H1 (cell line): ENCODE data around the gene IL18BP. TPM values are rescaled to one million over a fixed set of nuclear protein-coding genes. Genes with fewer than 3 reads are reported as not detected.

Experiments
- CTCF ChIA-PET: fragments of 300-600 bp; sonication (Branson Sonifier 250); formaldehyde crosslinking; loops from one replicate; lab custom pipeline; 2021; ENCODE audit not compliant: partially characterized antibody; lab: Charles Lee
- POLR2A ChIA-PET: fragments of 300-600 bp; sonication (Branson Sonifier 250); formaldehyde crosslinking; loops from one replicate; lab custom pipeline; 2021; ENCODE audit warnings: inconsistent platforms; ENCODE audit not compliant: partially characterized antibody; lab: Charles Lee
- DNase-seq, 2 experiments: peaks; one replicate each; pipeline versions ENCODE4 v3.0.0 to v3.0.0-alpha.2; 2010 to 2022; ENCODE audit warnings: low spot score in 2 of 2, low read depth in 1 of 2, mixed read lengths in 1 of 2
- FAIRE-seq: peaks from 2 replicates; lab custom pipeline; 2011; peaks lifted over from hg19 to GRCh38; lab: Jason Lieb, UNC
- H2AFZ ChIP-seq: 2 replicates; pipeline ENCODE4 v1.8.1; 2012; ENCODE audit warnings: low read length, inconsistent platforms
- H2AK5ac ChIP-seq: 2 replicates; pipeline ENCODE4 v1.6.1; 2013; ENCODE audit warnings: low read depth, low read length
- H2BK120ac ChIP-seq: replicated peaks from 2 replicates; pipeline ENCODE3; 2013; ENCODE audit warnings: low read depth, low read length, inconsistent platforms
- H2BK12ac ChIP-seq: 2 replicates; pipeline ENCODE4 v1.6.1; 2013; ENCODE audit warnings: low read depth, low read length
- H2BK15ac ChIP-seq: 2 replicates; pipeline ENCODE4 v1.6.1; 2013; ENCODE audit warnings: low read length
- H2BK20ac ChIP-seq: 2 replicates; pipeline ENCODE4 v1.6.1; 2013; ENCODE audit warnings: low read length
- H2BK5ac ChIP-seq: 2 replicates; pipeline ENCODE4 v1.6.1; 2013; ENCODE audit warnings: low read depth, low read length
- H3K14ac ChIP-seq: 2 replicates; pipeline ENCODE4 v1.6.1; 2013; ENCODE audit warnings: inconsistent platforms; ENCODE audit not compliant: insufficient read length
- H3K18ac ChIP-seq: 2 replicates; pipeline ENCODE4 v1.6.1; 2013; ENCODE audit warnings: low read length; ENCODE audit errors: extremely low read depth
- H3K23ac ChIP-seq: 2 replicates; pipeline ENCODE4 v1.6.1; 2013; ENCODE audit warnings: inconsistent platforms; ENCODE audit not compliant: insufficient read length
- H3K23me2 ChIP-seq: 2 replicates; pipeline ENCODE4 v1.6.1; 2013; ENCODE audit warnings: low read depth, low read length
- H3K27ac ChIP-seq: 2 replicates; pipeline ENCODE4 v1.6.1; 2011; ENCODE audit warnings: low read depth, low read length, inconsistent platforms
- H3K27me3 ChIP-seq, 4 experiments: replicated peaks in 1 of 4; 1 replicate in 1 of 4; 2 replicates in 3 of 4; pipeline versions ENCODE4 v1.6.1 to v1.8.1; 2011 to 2013; ENCODE audit warnings: low read length in 3 of 4, mild to moderate bottlenecking in 3 of 4, inconsistent platforms in 2 of 4, mixed read lengths in 2 of 4, moderate library complexity in 1 of 4; ENCODE audit not compliant: control insufficient read depth in 3 of 4, insufficient read depth in 3 of 4; ENCODE audit errors: extremely low read depth in 1 of 4
- H3K36me3 ChIP-seq, 4 experiments: 2 replicates each; pipeline versions ENCODE4 v1.6.1 to v1.8.1; 2011 to 2013; ENCODE audit warnings: mild to moderate bottlenecking in 4 of 4, low read length in 3 of 4, moderate library complexity in 2 of 4, control low read depth in 1 of 4, inconsistent platforms in 1 of 4; ENCODE audit not compliant: insufficient read depth in 4 of 4, control insufficient read depth in 2 of 4
- H3K4ac ChIP-seq: replicated peaks from 2 replicates; pipeline ENCODE3; 2013; ENCODE audit warnings: low read length, low read depth, mixed read lengths, inconsistent platforms; ENCODE audit not compliant: insufficient read length
- H3K4me1 ChIP-seq, 4 experiments: replicated peaks in 1 of 4; 1 replicate in 1 of 4; 2 replicates in 3 of 4; pipeline versions ENCODE4 v1.6.1 to v1.8.1; 2011 to 2013; ENCODE audit warnings: low read length in 3 of 4, inconsistent platforms in 2 of 4, mixed read lengths in 1 of 4; ENCODE audit not compliant: insufficient read depth in 4 of 4, control insufficient read depth in 3 of 4
- H3K4me2 ChIP-seq, 2 experiments: 2 replicates each; pipeline versions ENCODE4 v1.6.1 to v1.8.1; 2011 to 2013; ENCODE audit warnings: low read depth in 2 of 2, low read length in 2 of 2, control low read depth in 1 of 2, inconsistent platforms in 1 of 2, mild to moderate bottlenecking in 1 of 2; ENCODE audit not compliant: insufficient read depth in 1 of 2
- H3K4me3 ChIP-seq, 4 experiments: fragments of 200-600, 300-600 bp in 1 of 4; sonication (generic), shearing (Covaris generic), sonication (Bioruptor Twin) in 1 of 4; 2 replicates each; pipeline versions ENCODE4 v1.5.1 to v1.8.1; 2011 to 2016; ENCODE audit warnings: low read length in 4 of 4, low read depth in 3 of 4, control low read depth in 2 of 4, inconsistent platforms in 2 of 4, mild to moderate bottlenecking in 2 of 4, mixed read lengths in 1 of 4, moderate library complexity in 1 of 4; ENCODE audit not compliant: insufficient read depth in 2 of 4; ENCODE audit errors: extremely low read depth in 1 of 4
- H3K56ac ChIP-seq: replicated peaks from 2 replicates; pipeline ENCODE3; 2013; ENCODE audit warnings: low read depth, mild to moderate bottlenecking, mixed read lengths, low read length, inconsistent platforms; ENCODE audit not compliant: insufficient read length
- H3K79me1 ChIP-seq: 2 replicates; pipeline ENCODE4 v1.6.1; 2013; ENCODE audit warnings: low read depth, low read length, control low read depth
- H3K79me2 ChIP-seq, 2 experiments: 2 replicates each; pipeline versions ENCODE4 v1.6.1 to v1.8.1; 2012 to 2013; ENCODE audit warnings: low read length in 2 of 2, mild to moderate bottlenecking in 2 of 2, inconsistent platforms in 1 of 2; ENCODE audit not compliant: insufficient read depth in 2 of 2, control insufficient read depth in 1 of 2
- H3K9ac ChIP-seq, 4 experiments: replicated peaks in 1 of 4; 1 replicate in 1 of 4; 2 replicates in 3 of 4; pipeline versions ENCODE4 v1.6.1 to v1.8.1; 2011 to 2013; ENCODE audit warnings: low read depth in 3 of 4, low read length in 3 of 4, control low read depth in 2 of 4, mild to moderate bottlenecking in 2 of 4, moderate library complexity in 2 of 4, inconsistent platforms in 1 of 4; ENCODE audit errors: extremely low read depth in 1 of 4
- H3K9me3 ChIP-seq, 2 experiments: 2 replicates each; pipeline versions ENCODE4 v1.6.1 to v1.8.1; 2012 to 2013; ENCODE audit warnings: mild to moderate bottlenecking in 2 of 2, moderate library complexity in 2 of 2, control low read depth in 1 of 2, inconsistent platforms in 1 of 2, low read depth in 1 of 2, low read length in 1 of 2, mixed read lengths in 1 of 2; ENCODE audit not compliant: insufficient read depth in 2 of 2
- H4K20me1 ChIP-seq, 2 experiments: replicated peaks in 1 of 2; 2 replicates each; pipeline versions ENCODE3 to v1.8.1; 2011 to 2013; ENCODE audit warnings: inconsistent platforms in 2 of 2, low read length in 2 of 2, mild to moderate bottlenecking in 1 of 2; ENCODE audit not compliant: insufficient read depth in 2 of 2, control insufficient read depth in 1 of 2
- H4K5ac ChIP-seq: 2 replicates; pipeline ENCODE4 v1.6.1; 2013; ENCODE audit warnings: low read length, low read depth, mixed read lengths, inconsistent platforms; ENCODE audit not compliant: insufficient read length
- H4K8ac ChIP-seq: 2 replicates; pipeline ENCODE4 v1.8.0; 2013; ENCODE audit warnings: mild to moderate bottlenecking, moderate library complexity, low read length, inconsistent platforms; ENCODE audit not compliant: insufficient read depth; ENCODE audit errors: extremely low read depth
- H4K91ac ChIP-seq: replicated peaks from 2 replicates; pipeline ENCODE3; 2013; ENCODE audit warnings: low read length, mixed read lengths, inconsistent platforms; ENCODE audit not compliant: insufficient read length
- ATF3 ChIP-seq: IDR thresholded peaks from 2 replicates; pipeline ENCODE4 v1.6.1; 2011; ENCODE audit warnings: low read depth, mild to moderate bottlenecking, low read length; ENCODE audit not compliant: insufficient read depth
- CTBP2 ChIP-seq: IDR thresholded peaks from 2 replicates; pipeline ENCODE4 v1.7.0; 2011; ENCODE audit warnings: borderline replicate concordance, mild to moderate bottlenecking, moderate library complexity, mixed read lengths, low read length; ENCODE audit not compliant: insufficient read depth, insufficient read length
- JUN ChIP-seq: IDR thresholded peaks from 2 replicates; pipeline ENCODE4 v1.6.1; 2011; ENCODE audit warnings: low read depth, mild to moderate bottlenecking, improper control_type of control experiment, low read length
- RFX5 ChIP-seq: IDR thresholded peaks from 2 replicates; pipeline ENCODE4 v1.6.1; 2011; ENCODE audit warnings: low read depth, low read length, improper control_type of control experiment, borderline replicate concordance
- SP1 ChIP-seq: IDR thresholded peaks from 2 replicates; pipeline ENCODE4 v1.6.1; 2011; ENCODE audit warnings: low read depth, low read length
- ZNF274 ChIP-seq: IDR thresholded peaks from 2 replicates; pipeline ENCODE4 v1.7.0; 2012; ENCODE audit warnings: low read length, borderline replicate concordance; ENCODE audit errors: extremely low read depth
- WGBS, 2 experiments: shearing (Covaris generic) in 1 of 2; methylation state at CpG; one replicate each; pipeline versions ENCODE4 v1.1.6 to v1.1.7; 2013 to 2015; ENCODE audit warnings: low lambda C conversion rate in 2 of 2, mixed read lengths in 2 of 2, inconsistent platforms in 1 of 2, low coverage in 1 of 2, missing lambda C conversion rate in 1 of 2; ENCODE audit not compliant: insufficient replicate concordance in 2 of 2, insufficient coverage in 1 of 2, insufficient read length in 1 of 2; ENCODE audit errors: extremely low coverage in 1 of 2, missing lambda C conversion rate in 1 of 2; 5-methylcytosine and 5-hydroxymethylcytosine counted together
- polyA plus RNA-seq, 7 experiments: library from polyadenylated mRNA; depleted of rRNA in 3 of 7; stranded (reverse) in 5 of 7; unstranded in 2 of 7; fragments of >200 nt in 5 of 7; fragments of 200-250 nt in 2 of 7; gene quantifications; 1 replicate in 5 of 7; 2 replicates in 1 of 7; 4 replicates in 1 of 7; pipeline versions ENCODE4 v1.2.1 to v1.2.3, GENCODE V29; 2011 to 2013; ENCODE audit warnings: missing spikeins in 2 of 7, mixed read lengths in 2 of 7
- total RNA-seq: library from RNA; stranded (reverse); fragmentation: NEBNext Ultra II Directional; extraction: Animal tissue kit (Norgen Biotek cat#: 25700); gene quantifications from 2 replicates; pipeline ENCODE4 v1.2.1, GENCODE V29; 2021
- TF ChIP-seq, protein P1 (sequence below): IDR thresholded peaks from 2 replicates; pipeline ENCODE4 v1.6.1; 2012; ENCODE audit warnings: inconsistent platforms

Gene IL18BP
- total and polyA plus RNA-seq, 2 of the 8 experiments (the other 6 are each of a cell fraction or from before 2014, with no cell fraction given), result 9.8 to 17.0 TPM

DNA sequence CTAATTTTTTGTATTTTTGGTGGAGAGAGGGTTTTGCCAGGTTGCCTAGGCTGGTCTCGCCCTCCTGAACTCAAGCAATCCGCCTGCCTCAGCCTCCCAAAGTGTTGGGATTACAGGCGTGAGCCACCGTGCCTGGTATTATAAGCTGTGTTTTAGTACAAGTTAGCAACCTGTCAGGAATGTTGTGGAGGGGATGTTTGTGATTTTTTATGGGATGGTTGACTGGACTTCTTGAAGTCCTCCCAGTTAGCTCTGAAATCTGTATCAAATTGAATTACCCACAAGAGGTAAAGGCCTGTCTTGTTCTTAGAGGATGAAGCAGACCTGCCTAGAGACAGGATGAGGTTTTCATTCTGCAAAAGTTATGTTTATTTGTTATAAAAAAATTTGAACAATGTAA, 34.1 kb upstream of the IL18BP start:
- FAIRE-seq, result no peak
- no peak overlapping the region for H2AFZ ChIP-seq
- H3K23ac ChIP-seq, result no peak overlapping the region
- no peak overlapping the region for H3K27ac ChIP-seq
- no peaks in the 10 kb centered on the region for H3K27me3 ChIP-seq
- H2BK120ac ChIP-seq, result no peak overlapping the region
- no peak overlapping the region for H4K5ac ChIP-seq
- no peak overlapping the region for H2BK5ac ChIP-seq
- no peaks in the 10 kb centered on the region for H3K23me2 ChIP-seq
- H3K79me1 ChIP-seq, result no peaks in the 10 kb centered on the region; the same call in 1 of the 2 replicates
- H3K56ac ChIP-seq, result no peak overlapping the region
- no peak overlapping the region for H4K8ac ChIP-seq
- no peak overlapping the region for H3K4me2 ChIP-seq
- no peak for DNase-seq
- peaks cover 0 to 25% (median 11%) of the 10 kb centered on the region in 4 experiments; a peak in 5 of 8 replicates for H3K36me3 ChIP-seq
- ChIA-PET CTCF (interaction anchor here (0.9 to 1.4 kb wide), 3 partner anchors 9 to 21 kb away, joined by 3 to 4 read pairs (median 3); no protein-coding TSS in a partner anchor), POLR2A (no interaction called here)
- no peaks in the 10 kb centered on the region for H3K4me1 ChIP-seq
- 90% methylated on average over 4 of the region's 4 CpGs; no CpG with 5 or more reads in 1 of the 2 experiments for WGBS, 2 experiments
- H2BK12ac ChIP-seq, result no peak overlapping the region
- H4K20me1 ChIP-seq, result peaks cover 0 to 4% of the 10 kb centered on the region in 2 experiments
- H2AK5ac ChIP-seq, result no peak overlapping the region
- no peak overlapping the region for H3K4me3 ChIP-seq
- no peaks in the 10 kb centered on the region for H3K9me3 ChIP-seq
- H3K9ac ChIP-seq, result no peak overlapping the region
- H3K14ac ChIP-seq, result no peak overlapping the region
- no peak overlapping the region for H3K18ac ChIP-seq
- H2BK20ac ChIP-seq, result no peak overlapping the region
- no peak overlapping the region for H2BK15ac ChIP-seq
- no peak overlapping the region for H3K4ac ChIP-seq
- H3K79me2 ChIP-seq, result 0 out of 4 replicates have a peak, but pooled peaks cover 0 to 2% of the 10 kb centered on the region in 2 experiments
- TF ChIP-seq ZNF274 (no peak), SP1 (no peak), CTBP2 (no peak), RFX5 (no peak), ATF3 (no peak), JUN (no peak)
- TF ChIP-seq, protein P1, sequence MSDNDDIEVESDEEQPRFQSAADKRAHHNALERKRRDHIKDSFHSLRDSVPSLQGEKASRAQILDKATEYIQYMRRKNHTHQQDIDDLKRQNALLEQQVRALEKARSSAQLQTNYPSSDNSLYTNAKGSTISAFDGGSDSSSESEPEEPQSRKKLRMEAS, result no peak
- H4K91ac ChIP-seq, result no peak overlapping the region
